Activated B cell treated with CpG ODN at 0.5 μM for 24 hours (primary cell): Measurements from ENCODE around the gene SLC26A3. TPM values are rescaled to one million over a fixed set of nuclear protein-coding genes. Genes with fewer than 3 reads are reported as not detected.

ENCODE experiments used
- ATAC-seq: fragments of 200-7000 bp; cut with Tn5 transposase; one replicate; pipeline ENCODE4 v1.10.0; 2021; ENCODE audit warnings: low read depth, mild to moderate bottlenecking, moderate library complexity
- CTCF ChIA-PET: fragments of 350-600 bp; sonication (Branson Sonifier 250); formaldehyde crosslinking; loops from one replicate; lab custom pipeline; 2021; ENCODE audit warnings: antibody characterized with exemption; lab: Charles Lee
- POLR2A ChIA-PET: fragments of 350-600 bp; sonication (Branson Sonifier 250); formaldehyde crosslinking; loops from one replicate; lab custom pipeline; 2021; ENCODE audit warnings: antibody characterized with exemption; lab: Charles Lee
- DNase-seq: peaks from one replicate; pipeline ENCODE4 v3.0.0; 2022
- H3K27ac Mint-ChIP-seq: one replicate; pipeline ENCODE4 v1.8.0; 2020; ENCODE audit warnings: mixed read lengths
- H3K27me3 Mint-ChIP-seq: one replicate; pipeline ENCODE4 v1.8.0; 2021; ENCODE audit warnings: mixed read lengths
- H3K36me3 Mint-ChIP-seq: one replicate; pipeline ENCODE4 v1.8.0; 2021; ENCODE audit warnings: low read depth, mixed read lengths
- H3K4me1 Mint-ChIP-seq: one replicate; pipeline ENCODE4 v1.8.0; 2021; ENCODE audit warnings: mixed read lengths
- H3K4me3 Mint-ChIP-seq: one replicate; pipeline ENCODE4 v1.8.0; 2020; ENCODE audit warnings: mild to moderate bottlenecking, mixed read lengths
- H3K9me3 Mint-ChIP-seq: one replicate; pipeline ENCODE4 v1.8.0; 2020; ENCODE audit warnings: mixed read lengths
- intact Hi-C: fragments of 100-400 bp; cut with micrococcal nuclease; formaldehyde crosslinking; loops from one replicate; pipeline ENCODE4 v1.15.1; 2024
- total RNA-seq: library from RNA; stranded (reverse); gene quantifications from 2 replicates; pipeline ENCODE4 v1.2.3, GENCODE V29; 2022
- TF ChIP-seq, protein P1 (sequence below): fragments of 200-600 bp; IDR thresholded peaks from one replicate; pipeline ENCODE4 v1.8.0; 2022; ENCODE audit warnings: antibody characterized with exemption, mild to moderate bottlenecking

Gene SLC26A3
- total RNA-seq, 1 donor from 2014 or later = not detected

DNA sequence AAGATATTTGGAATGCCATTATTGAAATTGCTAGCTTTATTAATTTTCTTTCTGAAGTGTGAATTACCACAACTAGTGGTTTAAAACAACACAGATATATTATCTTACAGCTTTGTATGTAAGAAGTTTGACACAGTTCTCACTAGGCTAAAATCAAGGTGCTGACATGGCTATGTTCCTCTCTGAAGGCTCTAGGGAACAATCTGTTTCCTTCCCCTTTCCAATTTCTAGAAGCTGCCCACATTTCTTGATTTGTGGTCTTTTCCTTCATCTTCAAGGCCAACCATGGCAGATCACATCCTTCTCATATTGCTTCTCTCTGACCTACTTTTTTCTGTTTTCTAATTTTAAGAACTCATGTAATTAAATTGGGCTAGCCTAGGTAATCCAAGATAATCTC, 43.3 kb upstream of the SLC26A3 start:
- Mint-ChIP-seq H3K4me3 (no peak overlapping the region), H3K27ac (no peak overlapping the region), H3K27me3 (no peaks in the 10 kb centered on the region), H3K9me3 (no peaks in the 10 kb centered on the region), H3K36me3 (no peaks in the 10 kb centered on the region), H3K4me1 (no peaks in the 10 kb centered on the region)
- ChIA-PET POLR2A (no interaction called here), CTCF (no interaction called here)
- DNase-seq (no peak), ATAC-seq (no peak)
- TF ChIP-seq, protein P1, sequence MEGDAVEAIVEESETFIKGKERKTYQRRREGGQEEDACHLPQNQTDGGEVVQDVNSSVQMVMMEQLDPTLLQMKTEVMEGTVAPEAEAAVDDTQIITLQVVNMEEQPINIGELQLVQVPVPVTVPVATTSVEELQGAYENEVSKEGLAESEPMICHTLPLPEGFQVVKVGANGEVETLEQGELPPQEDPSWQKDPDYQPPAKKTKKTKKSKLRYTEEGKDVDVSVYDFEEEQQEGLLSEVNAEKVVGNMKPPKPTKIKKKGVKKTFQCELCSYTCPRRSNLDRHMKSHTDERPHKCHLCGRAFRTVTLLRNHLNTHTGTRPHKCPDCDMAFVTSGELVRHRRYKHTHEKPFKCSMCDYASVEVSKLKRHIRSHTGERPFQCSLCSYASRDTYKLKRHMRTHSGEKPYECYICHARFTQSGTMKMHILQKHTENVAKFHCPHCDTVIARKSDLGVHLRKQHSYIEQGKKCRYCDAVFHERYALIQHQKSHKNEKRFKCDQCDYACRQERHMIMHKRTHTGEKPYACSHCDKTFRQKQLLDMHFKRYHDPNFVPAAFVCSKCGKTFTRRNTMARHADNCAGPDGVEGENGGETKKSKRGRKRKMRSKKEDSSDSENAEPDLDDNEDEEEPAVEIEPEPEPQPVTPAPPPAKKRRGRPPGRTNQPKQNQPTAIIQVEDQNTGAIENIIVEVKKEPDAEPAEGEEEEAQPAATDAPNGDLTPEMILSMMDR = no peak
- intact Hi-C loops = no loop called here

DNA sequence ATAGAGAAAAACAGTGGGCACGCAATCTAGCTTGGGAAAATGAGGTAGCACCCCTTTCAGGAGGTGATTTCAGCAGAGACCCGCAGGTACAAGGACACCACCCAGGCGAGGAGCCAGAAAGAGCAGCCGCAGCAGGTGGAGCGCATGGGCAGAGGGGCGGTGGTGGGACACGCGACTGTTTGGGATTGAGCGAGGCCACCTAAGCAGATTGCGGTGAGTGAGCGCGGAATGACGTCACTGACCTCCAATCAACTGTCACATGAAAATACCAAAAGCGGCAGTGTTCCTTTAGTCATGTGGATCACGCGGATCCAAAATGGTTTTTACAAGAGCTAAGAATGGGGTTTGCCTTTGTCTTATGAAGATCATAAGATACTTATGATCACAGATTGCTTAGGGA, 40.2 kb upstream of the SLC26A3 start:
- H3K36me3 Mint-ChIP-seq = no peaks in the 10 kb centered on the region
- DNase-seq (no peak), ATAC-seq (no peak)
- H3K4me3 Mint-ChIP-seq = no peak overlapping the region
- POLR2A ChIA-PET = no interaction called here
- peaks cover 3% of the 10 kb centered on the region for H3K9me3 Mint-ChIP-seq
- TF ChIP-seq, protein P1 = no peak
- H3K27ac Mint-ChIP-seq = no peak overlapping the region
- peaks cover 4% of the 10 kb centered on the region for H3K27me3 Mint-ChIP-seq
- intact Hi-C loops = no loop called here
- CTCF ChIA-PET = no interaction called here
- H3K4me1 Mint-ChIP-seq = no peaks in the 10 kb centered on the region

DNA sequence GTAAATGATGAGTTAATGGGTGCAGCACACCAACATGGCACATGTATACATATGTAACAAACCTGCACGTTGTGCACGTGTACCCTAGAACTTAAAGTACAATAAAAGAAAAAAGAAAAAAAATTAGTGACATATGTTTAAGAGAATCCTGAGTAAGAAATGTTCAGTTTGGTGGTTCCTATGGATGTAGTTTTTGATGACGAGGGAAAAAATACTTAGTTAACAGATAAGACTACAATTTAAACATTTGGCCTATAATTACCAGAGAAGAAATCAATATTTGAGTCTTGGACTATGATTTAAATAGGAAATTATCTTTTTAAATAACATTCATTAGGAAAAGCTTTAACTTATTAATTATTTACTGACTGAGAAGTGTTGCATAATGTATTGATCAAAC, 39.2 kb upstream of the SLC26A3 start:
- TF ChIP-seq, protein P1 = no peak
- Mint-ChIP-seq H3K36me3 (no peaks in the 10 kb centered on the region), H3K4me3 (no peak overlapping the region), H3K9me3 (peaks cover 3% of the 10 kb centered on the region), H3K27me3 (peaks cover 4% of the 10 kb centered on the region), H3K4me1 (no peaks in the 10 kb centered on the region), H3K27ac (no peak overlapping the region)
- DNase-seq (no peak), ATAC-seq (no peak)
- intact Hi-C loops = no loop called here
- ChIA-PET POLR2A (no interaction called here), CTCF (no interaction called here)

DNA sequence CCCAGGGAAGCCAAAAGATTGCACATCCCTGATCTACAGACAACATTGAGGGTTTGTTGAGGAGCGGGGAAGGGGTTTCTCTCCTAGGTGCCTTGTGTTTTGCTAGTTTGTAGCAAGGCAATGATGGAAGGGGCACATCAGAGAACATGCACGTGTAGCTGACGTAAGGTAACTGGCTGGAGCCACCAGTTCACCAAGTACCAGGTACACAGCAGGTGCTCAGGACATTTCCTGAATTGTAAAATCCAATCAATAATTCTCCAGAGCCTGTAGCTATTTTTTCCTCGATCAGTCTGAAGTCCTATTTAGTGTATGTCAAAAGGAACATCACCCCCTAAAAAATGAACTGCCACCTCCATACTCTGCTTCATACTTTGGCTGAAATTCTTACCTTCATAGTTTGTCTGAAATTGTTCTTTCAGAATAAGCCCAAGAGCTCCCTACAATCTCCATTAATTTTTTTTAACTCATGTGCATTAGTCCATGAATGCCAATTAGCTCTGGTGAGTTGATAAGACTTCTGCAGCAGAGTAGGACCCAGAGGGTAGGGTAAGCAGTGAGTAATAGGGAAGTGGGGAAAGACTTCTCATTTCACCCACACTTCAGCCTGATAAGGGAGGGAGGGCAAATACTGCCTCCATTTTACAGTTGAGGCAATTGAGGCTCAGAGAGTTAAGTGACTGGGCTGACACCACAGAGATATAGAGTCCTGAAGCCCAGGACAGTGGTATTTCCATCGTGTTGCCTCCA, 36.0 kb upstream of the SLC26A3 start:
- ChIA-PET CTCF (no interaction called here), POLR2A (no interaction called here)
- no peak overlapping the region for H3K4me3 Mint-ChIP-seq
- intact Hi-C loops = no loop called here
- TF ChIP-seq, protein P1 = no peak
- H3K27ac Mint-ChIP-seq = no peak overlapping the region
- H3K9me3 Mint-ChIP-seq = peaks cover 3% of the 10 kb centered on the region
- H3K27me3 Mint-ChIP-seq = peaks cover 6% of the 10 kb centered on the region
- H3K4me1 Mint-ChIP-seq = no peaks in the 10 kb centered on the region
- DNase-seq = no peak
- ATAC-seq = no peak
- H3K36me3 Mint-ChIP-seq = no peaks in the 10 kb centered on the region

DNA sequence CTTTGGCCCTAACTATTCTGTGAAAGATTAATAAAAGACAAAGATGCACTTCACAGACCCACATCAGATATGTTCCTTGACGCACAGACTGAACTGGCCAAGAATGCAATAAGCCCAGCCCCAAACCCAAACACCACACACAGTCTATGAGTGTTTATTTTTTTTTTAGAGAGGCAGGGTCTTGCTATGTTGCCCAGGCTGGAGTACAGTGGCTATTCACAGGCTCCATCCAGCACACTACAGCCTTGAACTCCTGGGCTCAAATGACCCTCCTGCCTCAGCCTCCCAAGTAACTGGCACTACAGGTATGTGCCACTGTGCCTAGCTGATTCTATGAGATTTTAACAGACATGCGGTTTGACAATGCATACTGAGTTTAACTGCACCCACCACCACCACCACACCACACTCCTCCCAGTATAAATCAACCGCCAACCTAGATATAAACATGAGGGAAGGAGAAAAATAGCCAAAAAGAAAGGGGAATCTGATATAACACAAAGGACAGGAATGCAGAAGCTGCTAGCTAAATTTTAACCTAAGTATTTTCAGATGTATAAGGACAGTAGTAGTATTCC, 35.1 kb upstream of the SLC26A3 start:
- Mint-ChIP-seq H3K4me1 (no peaks in the 10 kb centered on the region), H3K9me3 (peaks cover 3% of the 10 kb centered on the region), H3K4me3 (no peak overlapping the region), H3K36me3 (no peaks in the 10 kb centered on the region), H3K27ac (no peak overlapping the region), H3K27me3 (peaks cover 6% of the 10 kb centered on the region)
- POLR2A ChIA-PET = no interaction called here
- TF ChIP-seq, protein P1 = no peak
- intact Hi-C loops = no loop called here
- ATAC-seq (no peak), DNase-seq (no peak)
- CTCF ChIA-PET = no interaction called here
